GM12891 (cell line): Measurements from ENCODE around the gene NECTIN4.
"Not testable (repeated sequence)": the region's sequence is repeated elsewhere in the genome, so short reads cannot be mapped to it uniquely, and the experiment has no call there.

Experiments used
- DNase-seq: peaks from one replicate; pipeline ENCODE4 v3.0.0; 2011; ENCODE audit warnings: low spot score; ENCODE audit not compliant: insufficient read length
- FAIRE-seq: peaks from 2 replicates; lab custom pipeline; 2011; peaks lifted over from hg19 to GRCh38; lab: Jason Lieb, UNC
- PAX5 ChIP-seq: IDR thresholded peaks from 2 replicates; pipeline ENCODE4 v1.6.1; 2011; ENCODE audit warnings: low read length, moderate library complexity, mild to moderate bottlenecking; ENCODE audit not compliant: insufficient read depth, severe bottlenecking
- POLR2A ChIP-seq: IDR thresholded peaks from 2 replicates; pipeline ENCODE4 v1.6.1; 2011; ENCODE audit warnings: low read depth, low read length, control low read depth
- POLR2AphosphoS5 ChIP-seq: IDR thresholded peaks from 2 replicates; pipeline ENCODE4 v1.6.1; 2011; ENCODE audit warnings: low read depth, low read length, control low read depth
- POU2F2 ChIP-seq: IDR thresholded peaks from 2 replicates; pipeline ENCODE4 v1.6.1; 2011; ENCODE audit warnings: low read depth, mild to moderate bottlenecking, control low read depth, low read length, moderate library complexity
- SPI1 ChIP-seq: IDR thresholded peaks from 2 replicates; pipeline ENCODE4 v1.6.1; 2011; ENCODE audit warnings: low read depth, low read length, control low read depth
- TAF1 ChIP-seq: IDR thresholded peaks from 2 replicates; pipeline ENCODE4 v1.6.1; 2011; ENCODE audit warnings: low read depth, low read length, control low read depth

NECTIN4 gene

DNA sequence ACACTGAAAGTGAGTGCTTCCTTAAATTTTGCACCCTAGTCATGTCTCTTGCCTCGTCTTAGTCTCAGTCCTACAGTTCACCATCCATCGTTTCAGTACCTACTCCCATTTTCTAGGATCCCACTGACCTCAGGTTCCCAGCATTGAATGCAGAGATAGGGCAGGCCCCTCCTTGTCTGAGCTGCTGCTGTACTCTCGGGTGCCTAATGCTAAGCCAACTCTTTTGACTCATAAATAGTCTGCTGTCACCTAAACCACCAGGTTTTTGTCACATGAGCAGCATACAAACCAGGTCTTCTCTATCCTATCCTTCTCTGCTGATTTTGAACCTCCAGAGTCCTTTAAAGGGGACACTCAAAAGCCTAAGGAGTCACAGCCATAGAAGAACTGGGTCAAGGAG is 22.7 kb downstream of the NECTIN4 start:
- FAIRE-seq (no peak), DNase-seq (no peak)
- no peak for TF ChIP-seq POLR2A
- no peak for TF ChIP-seq PAX5
- TF ChIP-seq POLR2AphosphoS5: no peak
- TF ChIP-seq SPI1: no peak
- TF ChIP-seq POU2F2: no peak
- no peak for TF ChIP-seq TAF1

DNA sequence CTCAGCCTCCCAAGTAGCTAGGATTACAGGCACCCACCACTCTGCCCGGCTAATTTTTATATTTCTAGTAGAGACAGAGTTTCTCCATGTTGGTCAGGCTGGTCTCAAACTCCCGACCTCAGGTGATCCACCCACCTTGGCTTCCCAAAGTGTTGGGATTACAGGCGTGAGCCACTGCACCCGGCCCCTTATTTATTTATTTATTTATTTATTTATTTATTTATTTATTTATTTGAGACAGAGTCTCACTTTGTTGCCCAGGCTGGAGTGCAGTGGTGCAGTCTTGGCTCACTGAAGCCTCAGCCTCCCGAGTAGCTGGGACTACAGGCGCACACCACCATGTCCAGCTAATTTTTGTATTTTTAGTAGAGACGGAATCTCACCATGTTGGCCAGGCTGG is 23.7 kb downstream of the NECTIN4 start:
- FAIRE-seq, DNase-seq: not testable (repeated sequence)

DNA sequence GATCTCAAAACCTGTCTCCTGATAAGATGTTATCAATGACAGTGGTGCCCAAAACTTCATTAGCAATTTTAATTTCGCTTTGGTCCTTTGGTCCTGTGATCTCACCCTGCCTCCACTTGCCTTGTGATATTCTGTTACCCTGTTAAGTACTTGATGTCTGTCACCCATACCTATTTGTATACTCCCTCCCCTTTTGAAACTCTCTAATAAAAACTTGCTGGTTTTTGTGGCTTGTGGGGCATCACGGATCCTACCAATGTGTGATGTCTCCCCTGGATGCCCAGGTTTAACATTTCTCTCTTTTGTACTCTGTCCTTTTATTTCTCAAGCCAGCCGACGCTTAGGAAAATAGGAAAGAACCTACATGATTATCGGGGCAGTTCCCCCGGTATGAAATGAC is 25.4 kb downstream of the NECTIN4 start:
- not testable (repeated sequence) for FAIRE-seq, DNase-seq

DNA sequence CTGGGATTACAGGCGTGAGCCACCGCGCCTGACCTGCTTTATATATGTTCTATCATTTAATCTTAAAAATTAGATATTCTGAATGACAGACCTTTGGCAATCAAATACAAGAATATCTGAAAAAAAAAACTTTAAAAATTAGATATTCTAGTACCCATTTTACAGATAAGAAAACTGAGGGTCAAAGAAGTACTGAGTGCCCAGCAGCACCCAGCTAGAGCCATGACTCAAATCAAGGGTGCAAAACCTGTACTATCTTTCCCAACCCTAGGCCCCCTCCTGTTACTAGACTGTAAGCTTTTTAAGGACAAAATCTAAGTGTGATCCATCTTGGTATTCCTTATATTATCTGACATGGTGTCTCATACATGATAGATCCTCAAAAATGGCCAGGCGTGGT is 27.9 kb downstream of the NECTIN4 start:
- DNase-seq (no peak), FAIRE-seq (no peak)
- no peak for TF ChIP-seq POLR2A
- TF ChIP-seq TAF1: no peak
- TF ChIP-seq SPI1: no peak
- TF ChIP-seq POU2F2: no peak
- TF ChIP-seq PAX5: no peak
- no peak for TF ChIP-seq POLR2AphosphoS5

DNA sequence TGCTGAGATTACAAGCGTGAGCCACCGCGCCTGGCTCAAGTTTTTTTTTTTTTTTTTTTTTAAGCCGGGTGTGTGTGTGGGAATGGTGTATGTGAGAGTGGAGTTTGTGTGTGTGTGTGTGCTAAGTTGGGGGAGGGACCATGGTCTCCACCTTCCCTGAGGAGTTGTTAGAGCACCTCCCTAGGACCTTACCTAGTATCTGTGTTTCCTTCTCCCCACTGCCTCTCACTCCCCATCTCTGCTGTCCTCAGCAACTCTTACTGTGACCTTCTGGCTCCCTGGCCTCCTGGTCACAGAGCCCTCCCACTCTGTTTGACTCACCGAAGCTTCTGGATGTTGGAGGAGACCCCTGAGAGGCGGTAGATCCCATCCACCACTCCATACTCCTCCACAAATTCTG is 30.1 kb downstream of the NECTIN4 start:
- DNase-seq: no peak
- no peak for FAIRE-seq
- TF ChIP-seq POLR2A: no peak

DNA sequence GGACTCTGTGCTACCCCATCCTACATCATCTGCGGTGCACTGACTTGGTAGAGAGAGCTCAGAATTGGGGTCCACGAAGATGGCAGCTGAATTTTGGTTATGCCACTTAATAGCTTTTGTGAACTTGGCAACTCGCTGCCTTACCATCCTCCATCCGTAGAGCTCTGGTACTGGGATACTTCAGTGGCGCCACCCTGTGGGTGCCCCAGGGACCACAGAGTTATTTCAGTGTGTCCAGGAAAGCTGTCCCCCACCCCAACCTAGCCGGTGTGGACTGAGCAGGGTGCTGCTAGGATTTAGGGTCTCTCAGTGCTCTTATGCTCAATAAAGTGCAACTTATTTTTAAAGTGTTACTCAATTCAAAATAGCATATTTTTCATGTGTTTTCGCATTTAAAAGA is 34.6 kb downstream of the NECTIN4 start:
- TF ChIP-seq POLR2AphosphoS5: no peak
- no peak for DNase-seq
- FAIRE-seq: peak; percentile 13

DNA sequence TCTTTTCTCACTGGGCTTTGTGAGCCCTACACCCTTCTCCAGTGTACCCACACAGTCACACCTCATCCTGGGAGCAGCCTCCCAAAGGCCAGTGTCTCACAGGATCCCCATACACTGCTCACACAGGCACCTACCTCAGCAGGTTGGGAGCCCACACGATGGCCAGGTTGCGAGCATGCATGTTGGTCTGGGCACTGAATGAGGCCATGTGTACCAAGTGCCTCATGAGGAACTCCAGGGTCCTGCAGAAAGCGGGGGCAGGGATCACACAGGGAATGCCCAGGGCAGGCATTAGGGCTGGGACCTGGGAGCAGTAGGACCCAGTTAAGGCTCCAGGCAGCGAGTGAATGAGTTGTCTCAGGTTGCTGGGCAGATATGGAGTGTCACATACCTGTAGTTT is 35.1 kb downstream of the NECTIN4 start:
- FAIRE-seq (no peak), DNase-seq (no peak)
- TF ChIP-seq POU2F2: no peak
- no peak for TF ChIP-seq TAF1
- TF ChIP-seq POLR2A: no peak
- no peak for TF ChIP-seq SPI1
- TF ChIP-seq POLR2AphosphoS5: no peak
- TF ChIP-seq PAX5: no peak

DNA sequence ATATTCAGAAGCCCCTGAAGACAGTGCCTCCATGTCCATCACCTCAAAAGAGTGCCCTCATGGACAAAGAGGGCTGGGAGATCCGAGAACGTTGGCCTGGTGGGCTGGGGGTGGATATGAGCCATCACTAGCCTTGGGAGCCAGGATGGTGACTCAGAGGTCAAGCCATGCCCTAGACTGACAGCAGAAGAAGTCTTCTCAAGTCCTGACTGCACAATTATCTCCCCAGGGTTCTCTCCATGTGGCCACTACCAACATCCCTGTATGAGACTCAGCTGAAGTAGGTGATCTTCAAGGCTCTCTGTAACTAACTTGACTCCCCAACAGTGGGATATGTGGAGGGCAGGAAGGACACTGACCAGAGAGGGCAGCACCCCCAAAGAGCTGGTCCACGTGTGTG is 36.5 kb downstream of the NECTIN4 start:
- DNase-seq (no peak), FAIRE-seq (no peak)
- TF ChIP-seq POU2F2: no peak
- TF ChIP-seq SPI1: no peak
- no peak for TF ChIP-seq TAF1
- no peak for TF ChIP-seq POLR2AphosphoS5
- TF ChIP-seq PAX5: no peak
- TF ChIP-seq POLR2A: no peak

DNA sequence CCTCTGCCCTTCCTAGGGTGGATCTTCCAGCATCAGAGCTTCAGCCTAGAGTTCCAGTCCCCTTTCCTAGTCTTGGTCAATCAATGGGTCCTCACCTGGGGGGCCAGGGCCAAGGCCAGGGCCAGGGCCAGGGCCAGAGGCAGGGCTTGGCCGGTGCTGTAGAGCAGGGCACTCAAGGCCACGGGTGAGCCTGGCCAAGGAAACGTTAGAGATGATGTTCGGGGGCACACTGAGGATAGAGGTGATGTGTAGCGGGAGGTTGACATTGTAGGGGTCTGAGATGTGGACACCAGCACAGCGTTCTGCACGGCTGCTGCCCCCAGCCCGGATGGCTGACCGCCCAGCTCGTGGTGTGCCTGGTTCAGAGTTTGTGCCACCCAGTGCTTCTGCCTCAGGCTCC is 38.1 kb downstream of the NECTIN4 start:
- no peak for FAIRE-seq

DNA sequence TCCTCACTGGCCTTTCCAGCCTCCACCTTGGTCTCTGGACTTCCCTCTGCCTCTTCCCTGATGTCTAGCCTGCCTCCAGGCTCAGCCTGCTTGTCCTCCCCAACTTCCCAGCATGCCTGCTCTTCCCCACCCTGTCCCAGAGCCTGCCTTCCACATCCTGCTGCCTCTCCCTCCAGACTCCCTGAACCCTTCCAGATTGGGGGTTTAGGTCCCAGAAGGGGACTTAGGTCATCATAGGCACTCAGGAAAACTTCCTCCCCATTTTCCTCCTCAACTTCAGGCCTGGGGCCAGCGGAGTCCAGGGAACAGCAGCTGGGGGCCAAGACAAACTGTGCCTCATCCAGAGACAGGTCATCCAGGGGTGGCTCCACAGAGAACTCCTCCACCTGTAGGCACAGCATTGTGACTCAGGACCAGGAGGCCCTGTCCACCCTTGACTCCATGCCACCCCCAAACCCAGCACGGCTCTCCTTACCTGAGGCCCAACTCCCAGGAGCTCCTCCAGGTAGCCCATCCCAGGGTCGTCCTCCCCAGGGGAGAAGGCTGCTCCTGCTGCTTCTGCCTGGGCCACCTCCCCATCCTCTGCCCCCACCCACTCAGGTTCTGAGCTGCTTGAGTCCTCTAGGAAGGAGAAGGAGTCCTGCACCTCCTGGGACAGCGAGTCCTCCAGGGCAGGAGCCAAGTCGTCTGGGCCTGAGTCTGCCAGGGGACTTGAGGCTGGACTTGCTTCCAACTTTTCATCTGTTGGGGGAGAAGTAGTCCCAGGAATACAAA is 40.2 kb downstream of the NECTIN4 start:
- DNase-seq (no peak), FAIRE-seq (no peak)
- TF ChIP-seq POLR2AphosphoS5 (no peak), PAX5 (no peak), TAF1 (no peak), POLR2A (no peak), POU2F2 (no peak), SPI1 (no peak)

More for the DNA sequence above, 38.1 kb downstream of the NECTIN4 start:
- no peak for TF ChIP-seq TAF1
- TF ChIP-seq SPI1: no peak
- no peak for TF ChIP-seq POLR2AphosphoS5
- TF ChIP-seq POU2F2: no peak
- TF ChIP-seq PAX5: no peak
- TF ChIP-seq POLR2A: no peak
- DNase-seq: no peak
